Measurements from ENCODE around the gene SEC62.

GRCh38 chr3:169970847-169971246, 4.2 kb downstream of the SEC62 start:
- TF ChIP-seq, protein P1, sequence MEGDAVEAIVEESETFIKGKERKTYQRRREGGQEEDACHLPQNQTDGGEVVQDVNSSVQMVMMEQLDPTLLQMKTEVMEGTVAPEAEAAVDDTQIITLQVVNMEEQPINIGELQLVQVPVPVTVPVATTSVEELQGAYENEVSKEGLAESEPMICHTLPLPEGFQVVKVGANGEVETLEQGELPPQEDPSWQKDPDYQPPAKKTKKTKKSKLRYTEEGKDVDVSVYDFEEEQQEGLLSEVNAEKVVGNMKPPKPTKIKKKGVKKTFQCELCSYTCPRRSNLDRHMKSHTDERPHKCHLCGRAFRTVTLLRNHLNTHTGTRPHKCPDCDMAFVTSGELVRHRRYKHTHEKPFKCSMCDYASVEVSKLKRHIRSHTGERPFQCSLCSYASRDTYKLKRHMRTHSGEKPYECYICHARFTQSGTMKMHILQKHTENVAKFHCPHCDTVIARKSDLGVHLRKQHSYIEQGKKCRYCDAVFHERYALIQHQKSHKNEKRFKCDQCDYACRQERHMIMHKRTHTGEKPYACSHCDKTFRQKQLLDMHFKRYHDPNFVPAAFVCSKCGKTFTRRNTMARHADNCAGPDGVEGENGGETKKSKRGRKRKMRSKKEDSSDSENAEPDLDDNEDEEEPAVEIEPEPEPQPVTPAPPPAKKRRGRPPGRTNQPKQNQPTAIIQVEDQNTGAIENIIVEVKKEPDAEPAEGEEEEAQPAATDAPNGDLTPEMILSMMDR (IDR thresholded peaks at IDR 0.05): no peak
- TF ChIP-seq ZFX (IDR thresholded peaks at IDR 0.05; ENCODE audit: borderline replicate concordance): no peak

Measured in 22Rv1 (cell line).